Measurements from ENCODE around the gene SPATA31A5.
"Not testable (repeated sequence)": the region's sequence is repeated elsewhere in the genome, so short reads cannot be mapped to it uniquely, and the experiment has no call there.

Gene SPATA31A5

GRCh38 chr9:60914107-60914506, at the start of gene SPATA31A5:
Gene SPATA31A5 (plus strand): TSS chr9:60914407. CDS start chr9:60914436, 29 bp downstream.
- not testable (repeated sequence) for ATAC-seq

GRCh38 chr9:60962990-60963350, 48.8 kb downstream of the SPATA31A5 start:
- not testable (repeated sequence) for ATAC-seq

- not testable (repeated sequence) for ATAC-seq
These were observed 52.2 kb downstream of the SPATA31A5 start for GRCh38 chr9:60966382-60966781.
